ENCODE results near the gene SNCB.

SNCB gene

DNA sequence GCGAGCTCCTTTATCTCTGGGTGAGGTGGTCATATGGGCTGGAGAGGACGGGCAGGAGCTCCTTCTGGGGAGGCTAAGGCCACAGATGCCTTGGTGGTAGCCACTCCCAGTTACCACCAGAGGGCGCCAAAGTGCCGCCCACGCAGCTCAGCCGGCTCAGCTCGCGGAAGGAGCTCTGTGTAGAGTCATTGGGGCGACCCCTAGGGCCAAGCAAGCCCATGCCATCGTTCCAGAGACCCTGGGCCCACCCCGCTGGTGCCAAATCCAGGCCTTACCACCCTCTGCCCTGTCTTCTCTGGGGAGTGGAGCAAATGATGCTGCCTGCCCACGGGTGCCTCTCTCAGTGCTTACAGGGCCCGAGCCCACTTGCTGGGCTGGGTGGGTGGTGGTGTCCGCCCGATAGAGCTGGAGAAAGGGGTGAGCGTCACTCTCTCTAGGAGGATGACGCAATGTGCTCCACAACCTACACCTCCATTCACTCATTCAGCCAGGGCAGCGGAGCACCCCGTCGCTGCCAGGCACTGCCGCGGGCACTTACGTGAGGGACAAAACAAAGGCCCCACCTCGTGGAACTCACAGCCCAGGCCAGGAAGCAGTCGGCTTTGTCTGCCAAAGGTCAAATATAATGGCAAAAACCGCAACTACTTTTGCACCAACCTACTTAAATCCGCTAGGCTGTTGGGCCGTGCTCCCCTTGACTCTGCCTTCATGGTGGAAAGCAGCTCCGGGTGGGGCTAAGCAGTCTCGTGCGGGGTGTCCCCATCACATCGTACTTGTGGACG is 30.7 kb upstream of the SNCB start:
- DNase-seq (ENCODE audit: low read depth): peak; percentile 62

GRCh38 chr5:176660530-176660859 is 30.2 kb upstream of the SNCB start:
- DNase-seq (ENCODE audit: low read depth): no peak

DNA sequence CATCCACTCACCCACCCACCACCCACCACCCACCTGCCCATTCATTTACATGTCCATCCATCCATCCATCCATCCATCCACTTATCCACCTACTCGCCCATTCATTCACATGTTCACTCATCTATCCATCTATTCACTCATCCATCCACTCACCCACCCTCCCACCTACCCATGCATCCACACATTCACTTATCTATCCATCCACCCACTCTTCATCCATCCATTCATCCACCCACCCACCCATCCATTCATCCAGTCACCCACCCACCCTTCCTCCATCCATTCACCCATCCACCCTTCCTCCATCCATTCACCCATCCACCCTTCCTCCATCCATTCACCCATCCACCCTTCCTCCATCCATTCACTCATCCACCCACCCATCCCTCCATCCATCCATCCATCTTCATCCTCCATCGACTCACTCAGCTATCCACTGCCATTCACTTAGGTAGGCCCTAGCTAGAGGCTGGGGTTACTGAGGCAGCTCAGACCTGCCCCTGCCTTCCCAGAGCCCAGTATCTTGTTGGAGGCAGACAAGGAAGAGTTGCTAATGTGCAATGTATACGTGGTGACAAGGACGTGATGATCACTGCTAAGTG is 29.6 kb upstream of the SNCB start:
- no peak for DNase-seq (ENCODE audit: low read depth)

DNA sequence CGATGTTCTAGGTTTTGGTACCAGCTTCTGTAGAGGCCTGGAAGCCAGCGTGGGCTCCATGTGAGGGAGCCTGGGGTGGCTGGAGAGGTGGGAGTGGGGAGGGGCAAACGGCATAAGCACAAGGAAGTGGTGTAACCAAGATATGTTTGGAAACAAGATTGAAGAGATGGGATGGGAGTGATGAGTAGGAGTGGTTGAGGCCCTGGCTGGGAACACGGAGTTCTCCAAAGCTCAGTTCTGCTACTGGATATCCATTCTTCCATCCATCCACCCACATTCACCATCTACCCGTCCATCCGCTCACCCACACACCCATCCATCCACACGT is 29.1 kb upstream of the SNCB start:
- DNase-seq (ENCODE audit: low read depth): no peak

DNA sequence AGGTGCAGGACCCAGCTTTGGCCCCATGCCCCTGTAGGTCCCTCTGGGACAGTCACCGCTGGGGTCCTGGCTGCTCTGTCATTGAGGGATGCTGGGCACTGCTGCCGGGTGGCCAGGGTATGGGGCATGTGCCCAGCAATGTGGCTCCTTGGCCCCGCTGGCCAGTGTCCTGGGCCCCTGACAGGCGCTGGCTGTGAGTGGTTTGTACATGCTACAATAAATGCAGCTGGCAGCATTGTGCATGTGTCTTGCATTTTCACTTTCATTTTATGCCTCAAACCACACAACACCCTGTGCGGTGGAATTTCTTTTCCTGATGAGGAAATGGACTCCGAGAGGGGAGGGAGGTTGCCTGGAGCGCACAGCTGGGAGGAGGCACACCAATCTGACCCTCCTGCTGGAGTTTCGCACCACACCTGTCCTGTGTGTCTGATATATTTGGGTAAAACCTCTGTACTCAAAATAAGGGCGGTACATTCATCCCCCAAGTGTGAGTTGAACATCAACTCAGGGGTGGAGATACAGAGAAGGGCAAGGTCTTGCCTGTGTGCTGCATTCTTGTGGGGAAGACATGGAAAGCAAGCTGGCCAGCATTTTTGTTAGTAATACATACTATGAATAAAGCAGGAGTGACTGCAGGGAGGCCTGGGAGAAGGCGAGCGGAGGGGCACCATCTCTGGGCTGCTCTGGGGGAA is 28.6 kb upstream of the SNCB start:
- DNase-seq (ENCODE audit: low read depth): no peak

DNA sequence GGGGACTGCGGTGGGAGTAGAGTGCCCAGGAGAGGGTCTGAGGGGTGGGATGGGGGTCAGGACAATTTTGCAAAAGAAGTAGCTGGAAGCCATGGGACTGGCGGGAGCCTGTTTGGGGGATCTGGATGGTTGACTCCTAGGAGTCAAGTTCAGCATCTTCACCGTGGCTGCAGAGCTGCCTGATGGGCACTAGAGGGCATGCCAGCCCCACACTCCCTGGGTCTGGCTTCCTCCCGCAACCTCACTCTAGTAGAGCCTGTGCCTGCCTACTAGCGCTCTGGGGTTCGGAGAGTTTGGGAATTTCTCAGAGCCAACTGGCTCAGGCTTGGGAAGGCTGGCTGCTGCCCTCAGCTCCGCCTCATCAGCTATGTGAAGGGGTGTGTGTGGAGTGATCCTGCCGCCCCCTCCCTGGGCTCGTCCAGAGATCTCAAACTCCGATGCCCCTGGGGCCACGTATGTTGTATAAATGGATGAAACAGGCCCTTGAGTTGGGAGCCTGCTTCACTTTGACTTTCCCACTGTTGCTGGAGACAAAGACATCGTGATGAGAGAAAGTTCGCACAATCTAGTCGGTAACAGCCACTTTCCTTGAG is 27.8 kb upstream of the SNCB start:
- DNase-seq (ENCODE audit: low read depth): peak; percentile 38

GRCh38 chr5:176656467-176656990 is 26.2 kb upstream of the SNCB start:
- DNase-seq (ENCODE audit: low read depth): no peak

GRCh38 chr5:176654856-176655255 is 24.5 kb upstream of the SNCB start:
- no peak for DNase-seq (ENCODE audit: low read depth)

GRCh38 chr5:176653401-176654385 is 23.4 kb upstream of the SNCB start:
- no peak for DNase-seq (ENCODE audit: low read depth)

- no peak for DNase-seq (ENCODE audit: low read depth)
Measured at GRCh38 chr5:176652136-176652535, 21.8 kb upstream of the SNCB start.

GRCh38 chr5:176651472-176651980 is 21.2 kb upstream of the SNCB start:
- DNase-seq (ENCODE audit: low read depth): no peak

GRCh38 chr5:176650354-176650884 is 20.1 kb upstream of the SNCB start:
- no peak for DNase-seq (ENCODE audit: low read depth)

DNA sequence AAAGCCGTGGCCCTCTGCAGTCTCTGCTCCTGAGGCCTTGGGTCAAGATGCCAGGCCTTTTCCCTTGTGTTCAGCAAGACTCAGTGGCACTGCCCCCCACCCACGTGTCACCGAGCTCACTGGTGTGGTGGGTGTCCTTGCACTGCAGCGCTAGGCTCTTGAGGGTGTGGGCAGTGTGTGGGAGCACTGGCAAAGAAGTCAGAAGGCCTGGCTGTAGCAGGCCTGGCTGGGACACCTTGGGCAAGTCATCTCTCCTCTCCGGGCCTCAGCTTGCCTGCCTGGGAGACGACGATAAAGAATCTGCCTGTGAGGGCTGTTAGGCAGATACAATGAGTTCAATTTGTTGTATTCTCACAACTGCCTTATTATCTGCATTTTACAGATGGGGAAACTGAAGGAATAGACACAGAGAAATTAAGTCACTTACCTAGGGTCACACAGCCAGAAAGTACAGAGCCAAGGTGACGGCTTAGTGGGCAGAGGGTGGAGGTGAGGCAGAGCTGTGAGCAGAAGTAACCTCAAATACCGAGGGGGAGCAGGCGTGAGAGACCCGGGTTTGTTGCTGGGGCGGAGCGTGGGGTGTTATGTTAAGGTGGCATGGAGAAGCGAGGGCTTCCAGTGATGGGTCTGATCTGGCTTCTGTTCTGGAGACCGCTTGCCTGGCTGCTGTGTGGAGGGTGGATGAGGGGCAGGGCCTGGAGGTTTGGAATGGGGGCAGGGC is 18.3 kb upstream of the SNCB start:
- no peak for DNase-seq (ENCODE audit: low read depth)

GRCh38 chr5:176647843-176648473 is 17.6 kb upstream of the SNCB start:
- no peak for DNase-seq (ENCODE audit: low read depth)

DNA sequence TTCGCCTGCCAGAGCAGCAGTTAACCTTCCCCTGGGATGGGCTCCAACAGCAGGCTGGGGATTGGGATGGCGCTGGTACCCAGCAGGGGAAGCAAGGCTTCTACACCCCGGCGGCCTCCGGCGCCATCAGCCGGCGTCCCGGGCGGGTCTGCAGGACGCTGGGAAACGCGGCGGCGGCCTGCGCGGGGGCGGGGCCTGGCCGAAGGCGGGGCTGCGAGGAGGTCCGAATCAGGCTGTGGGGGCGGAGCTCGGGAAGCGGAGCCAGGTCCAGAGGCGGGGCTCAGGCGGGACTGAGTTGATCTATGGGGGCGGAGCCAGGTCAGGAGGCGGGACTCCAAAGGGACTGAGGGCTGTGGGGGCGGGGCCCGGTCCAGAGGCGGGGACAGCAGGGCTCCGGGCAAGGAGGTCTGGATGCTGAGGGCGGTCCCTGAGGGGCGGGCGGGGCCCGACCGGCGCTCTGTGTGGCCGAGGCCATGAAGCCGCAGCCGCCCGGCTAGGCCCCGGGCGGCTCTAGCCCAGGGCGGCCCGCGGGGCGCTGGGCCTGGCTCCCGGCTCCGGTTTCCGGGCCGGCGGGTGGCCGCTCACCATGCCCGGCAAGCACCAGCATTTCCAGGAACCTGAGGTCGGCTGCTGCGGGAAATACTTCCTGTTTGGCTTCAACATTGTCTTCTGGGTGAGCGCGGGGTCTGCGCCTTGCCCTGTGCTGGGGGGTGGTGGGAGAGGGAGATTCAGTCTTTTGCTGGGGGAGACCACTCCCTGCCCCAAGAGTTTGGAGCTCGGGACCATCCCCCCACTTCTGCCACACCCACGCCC is 16.9 kb upstream of the SNCB start, which contains the start of gene TSPAN17:
Gene TSPAN17 (plus strand): TSS at position 455 of the 813 bp plus-strand sequence. CDS start 132 bp downstream, at position 587.
- peak; percentile 96 for DNase-seq (ENCODE audit: low read depth)

- DNase-seq (ENCODE audit: low read depth): no peak
Measured at GRCh38 chr5:176646707-176647029, 16.3 kb upstream of the SNCB start.

DNA sequence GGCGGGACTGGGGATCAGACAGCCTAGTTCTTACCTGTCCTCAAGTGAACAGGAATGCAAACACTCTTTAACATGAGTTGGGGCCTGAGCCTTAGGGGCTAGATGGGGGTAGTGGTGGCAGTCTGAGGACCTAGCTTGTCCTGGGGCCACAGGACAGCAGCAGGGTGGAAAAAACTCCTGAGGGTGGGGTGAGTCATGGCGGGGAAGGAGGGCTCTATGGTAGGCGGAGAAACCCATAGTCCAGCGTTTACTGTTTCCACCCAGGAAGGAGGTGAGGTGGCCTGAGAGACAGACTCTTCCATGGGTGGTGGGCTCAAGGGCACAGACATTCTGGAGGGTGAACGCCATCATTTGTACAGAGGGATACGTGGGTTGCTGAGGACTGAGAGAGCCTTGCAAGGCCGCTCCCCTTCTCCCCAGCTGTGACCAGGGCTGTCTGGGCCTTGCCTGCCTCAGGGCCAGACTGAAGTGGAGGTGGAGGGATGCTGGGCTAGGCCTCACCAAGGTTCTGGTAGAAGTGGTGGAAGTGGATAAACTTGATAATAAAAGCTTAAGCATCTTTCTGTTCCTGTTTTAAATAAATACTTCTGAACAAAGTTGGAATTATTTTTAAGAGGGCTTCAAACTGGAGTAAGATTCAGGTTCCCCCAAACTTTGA is 15.8 kb upstream of the SNCB start:
- DNase-seq (ENCODE audit: low read depth): no peak

GRCh38 chr5:176644878-176645670 is 14.7 kb upstream of the SNCB start:
- no peak for DNase-seq (ENCODE audit: low read depth)
